Measurements from ENCODE around the gene DOCK8. TPM values are rescaled to one million over a fixed set of nuclear protein-coding genes. Genes with fewer than 3 reads are reported as not detected.
"Not testable (repeated sequence)": the region's sequence is repeated elsewhere in the genome, so short reads cannot be mapped to it uniquely, and the experiment has no call there.

Gene DOCK8
- total RNA-seq: 207 and 219 TPM in 2 replicates

- POLR2A ChIA-PET: interaction anchor here (0.6 to 4.0 kb wide), 11 partner anchors 9 to 1800 kb away, joined by 3 to 81 read pairs (median 6); partner anchors contain the start of gene SMARCA2
- peak; percentile 88 for ATAC-seq (ENCODE audit: low read depth)
- peak within 1 kb of the TSS; percentile 90 for H3K27ac Mint-ChIP-seq
- H3K9me3 Mint-ChIP-seq: no peaks in the 10 kb centered on the region
- intact Hi-C loops (cut with micrococcal nuclease): loop anchor here (1.0 to 2.0 kb wide), 4 partner anchors 8 to 92 kb away; no protein-coding TSS in a partner anchor
- peaks cover 41% of the 10 kb centered on the region for H3K4me1 Mint-ChIP-seq
- DNase-seq: peak; percentile 82
- peak within 1 kb of the TSS; percentile 91 for H3K4me3 Mint-ChIP-seq
- CTCF ChIA-PET: interaction anchor here (0.9 to 3.3 kb wide), 11 partner anchors 10 to 101 kb away, joined by 3 to 19 read pairs (median 6); no protein-coding TSS in a partner anchor
- H3K27me3 Mint-ChIP-seq: no peaks in the 10 kb centered on the region
- TF ChIP-seq CTCF (IDR thresholded peaks at IDR 0.05): no peak
- H3K36me3 Mint-ChIP-seq (ENCODE audit: low read depth): peaks cover 4% of the 10 kb centered on the region
Measured at GRCh38 chr9:214648-215493, at the start of gene DOCK8. DOCK8 (plus strand) TSS chr9:214865; CDS start chr9:214977, 112 bp downstream.

GRCh38 chr9:169757-170156 lies 44.9 kb upstream of the DOCK8 start:
- ATAC-seq (ENCODE audit: low read depth); H3K9me3 Mint-ChIP-seq; intact Hi-C loops (cut with micrococcal nuclease); POLR2A ChIA-PET; CTCF ChIA-PET; H3K27ac Mint-ChIP-seq; H3K27me3 Mint-ChIP-seq; H3K4me3 Mint-ChIP-seq; DNase-seq; H3K4me1 Mint-ChIP-seq: not testable (repeated sequence)
- H3K36me3 Mint-ChIP-seq (ENCODE audit: low read depth): peaks cover 12% of the 10 kb centered on the region

- Mint-ChIP-seq H3K27ac (peak overlapping the region; percentile 83), H3K4me1 (peaks cover 12% of the 10 kb centered on the region), H3K4me3 (peak overlapping the region; percentile 80)
- DNase-seq: peak; percentile 17
- ATAC-seq (ENCODE audit: low read depth); intact Hi-C loops (cut with micrococcal nuclease); H3K36me3 Mint-ChIP-seq (ENCODE audit: low read depth); H3K9me3 Mint-ChIP-seq; CTCF ChIA-PET; POLR2A ChIA-PET; H3K27me3 Mint-ChIP-seq: not testable (repeated sequence)
Measured at GRCh38 chr9:178140-178825, 36.4 kb upstream of the DOCK8 start.

GRCh38 chr9:178970-179383 lies 35.7 kb upstream of the DOCK8 start, which contains the start of gene ZNG1A:
ZNG1A (minus strand) TSS chr9:179056; CDS start chr9:178969, 87 bp downstream.
- peaks cover 12% of the 10 kb centered on the region for H3K4me1 Mint-ChIP-seq
- intact Hi-C loops (cut with micrococcal nuclease); H3K36me3 Mint-ChIP-seq (ENCODE audit: low read depth); POLR2A ChIA-PET; CTCF ChIA-PET; H3K9me3 Mint-ChIP-seq; H3K27me3 Mint-ChIP-seq: not testable (repeated sequence)
- DNase-seq (peak; percentile 84), ATAC-seq (ENCODE audit: low read depth) (peak; percentile 45)
- peak within 1 kb of the TSS; percentile 83 for H3K27ac Mint-ChIP-seq
- H3K4me3 Mint-ChIP-seq: peak within 1 kb of the TSS; percentile 80

DNA sequence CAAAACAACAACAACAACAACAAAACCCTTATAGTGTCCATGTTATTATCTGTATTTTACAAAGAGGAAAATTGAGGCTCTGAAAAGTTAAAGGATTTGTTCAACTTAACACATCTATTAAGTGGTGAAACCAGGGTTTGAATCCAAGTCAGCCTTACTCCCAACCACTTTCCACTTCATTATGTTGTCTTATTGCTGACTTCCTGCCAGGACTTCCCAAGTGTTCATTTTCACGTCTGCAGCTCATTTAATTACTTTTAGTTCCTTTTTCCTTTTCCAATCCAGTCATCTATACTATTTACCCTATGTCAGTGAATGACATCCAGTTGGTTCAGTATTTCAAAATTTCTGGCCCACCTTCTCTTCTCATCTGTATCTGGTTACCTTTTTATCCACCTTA lies 15.1 kb upstream of the DOCK8 start:
- intact Hi-C loops (cut with micrococcal nuclease); H3K27ac Mint-ChIP-seq; H3K36me3 Mint-ChIP-seq (ENCODE audit: low read depth); H3K4me3 Mint-ChIP-seq; DNase-seq; H3K27me3 Mint-ChIP-seq; CTCF ChIA-PET; H3K9me3 Mint-ChIP-seq; POLR2A ChIA-PET; H3K4me1 Mint-ChIP-seq; ATAC-seq (ENCODE audit: low read depth): not testable (repeated sequence)

DNA sequence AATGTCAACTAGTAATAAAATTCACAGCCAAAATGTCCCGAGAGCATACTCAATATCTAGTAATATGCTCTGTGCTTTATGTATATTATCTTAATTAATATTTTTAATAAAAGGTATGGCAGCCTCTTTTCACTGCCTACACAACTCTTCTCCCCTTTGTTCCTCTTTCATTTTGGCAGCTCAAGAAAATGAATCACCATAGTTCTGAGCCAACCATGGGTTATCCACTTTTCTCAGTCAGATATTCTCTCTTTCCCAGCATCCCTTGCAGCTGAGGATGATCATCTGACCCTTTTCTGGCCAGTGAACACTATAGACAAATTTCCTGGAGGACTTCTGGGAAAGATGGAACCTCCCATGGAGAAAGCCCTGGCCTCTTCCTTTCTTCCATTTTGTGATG lies 8.2 kb upstream of the DOCK8 start:
- no peaks in the 10 kb centered on the region for H3K9me3 Mint-ChIP-seq
- TF ChIP-seq CTCF (IDR thresholded peaks at IDR 0.05): no peak
- POLR2A ChIA-PET: no interaction called here
- H3K4me1 Mint-ChIP-seq: no peaks in the 10 kb centered on the region
- no peak overlapping the region for H3K4me3 Mint-ChIP-seq
- H3K27ac Mint-ChIP-seq: no peak overlapping the region
- no peaks in the 10 kb centered on the region for H3K27me3 Mint-ChIP-seq
- DNase-seq (no peak), ATAC-seq (ENCODE audit: low read depth) (no peak)
- no peaks in the 10 kb centered on the region for H3K36me3 Mint-ChIP-seq (ENCODE audit: low read depth)
- intact Hi-C loops (cut with micrococcal nuclease): no loop called here
- CTCF ChIA-PET: no interaction called here

All from activated B cell treated with CpG ODN at 0.5 μM for 24 hours (primary cell).